T-helper 1 cell (primary cell): ENCODE results near the gene TBCC.
"Not testable (repeated sequence)": the region's sequence is repeated elsewhere in the genome, so short reads cannot be mapped to it uniquely, and the experiment has no call there.

Source experiments
- DNase-seq, 5 donors: peaks; one replicate each; pipeline ENCODE4 v3.0.0-alpha.2; 2012 to 2020

The TBCC gene

GRCh38 chr6:42769836-42770235 is 23.9 kb upstream of the TBCC start:
- no peak for DNase-seq

- DNase-seq, result no peak
Measured at GRCh38 chr6:42769051-42769450, 23.1 kb upstream of the TBCC start.

GRCh38 chr6:42766163-42766670 is 20.3 kb upstream of the TBCC start:
- DNase-seq, result no peak

- no peak for DNase-seq
Measured at GRCh38 chr6:42764911-42765648, 19.2 kb upstream of the TBCC start.

GRCh38 chr6:42762950-42763349 is 17.0 kb upstream of the TBCC start:
- DNase-seq, result no peak

GRCh38 chr6:42762426-42762859 is 16.5 kb upstream of the TBCC start:
- no peak for DNase-seq

- no peak for DNase-seq
Measured at GRCh38 chr6:42761287-42762067, 15.6 kb upstream of the TBCC start.

GRCh38 chr6:42758756-42759430 is 13.0 kb upstream of the TBCC start:
- DNase-seq, result no peak

- DNase-seq, result no peak
Measured at GRCh38 chr6:42756722-42757121, 10.8 kb upstream of the TBCC start.

- no peak for DNase-seq
Measured at GRCh38 chr6:42754759-42755158, 8.9 kb upstream of the TBCC start.

- DNase-seq, result no peak
Measured at GRCh38 chr6:42751055-42751454, 5.2 kb upstream of the TBCC start.

GRCh38 chr6:42748203-42748898 is 2.4 kb upstream of the TBCC start:
- no peak for DNase-seq

- DNase-seq, result peak; percentile 57 to 92 (median 62)
Measured at GRCh38 chr6:42746463-42747391, 824 bp upstream of the TBCC start.

- DNase-seq, result peak in 3 of 5 donors; percentile 14 to 26 (median 16)
Measured at GRCh38 chr6:42745083-42745639, 742 bp downstream of the TBCC start.

GRCh38 chr6:42744351-42744893 is 1.5 kb downstream of the TBCC start:
- DNase-seq, result no peak

GRCh38 chr6:42742116-42742894 is 3.6 kb downstream of the TBCC start:
- no peak for DNase-seq

- DNase-seq, result no peak
Measured at GRCh38 chr6:42740725-42741124, 5.2 kb downstream of the TBCC start.

GRCh38 chr6:42735976-42736375 is 9.9 kb downstream of the TBCC start:
- no peak for DNase-seq

GRCh38 chr6:42733867-42734481 is 11.9 kb downstream of the TBCC start:
- DNase-seq, result not testable (repeated sequence)

GRCh38 chr6:42729731-42730130 is 16.2 kb downstream of the TBCC start:
- no peak for DNase-seq
